Neural progenitor cell (in vitro differentiated cells): ENCODE measurements around the gene INTS4.

Experiments used
- CTCF ChIP-seq: fragments of 200-600 bp; sonication (generic); IDR thresholded peaks from 2 replicates; pipeline ENCODE4 v1.5.1; 2017; ENCODE audit warnings: antibody characterized with exemption, mild to moderate bottlenecking
- EZH2 ChIP-seq: fragments of 200-600 bp; sonication (generic); IDR thresholded peaks from 2 replicates; pipeline ENCODE4 v1.6.1; 2017; ENCODE audit warnings: antibody characterized with exemption, mild to moderate bottlenecking, moderate library complexity
- EZH2phosphoT487 ChIP-seq: fragments of 200-600 bp; sonication (generic); IDR thresholded peaks from 2 replicates; pipeline ENCODE4 v1.6.1; 2017; ENCODE audit warnings: antibody characterized with exemption

DNA sequence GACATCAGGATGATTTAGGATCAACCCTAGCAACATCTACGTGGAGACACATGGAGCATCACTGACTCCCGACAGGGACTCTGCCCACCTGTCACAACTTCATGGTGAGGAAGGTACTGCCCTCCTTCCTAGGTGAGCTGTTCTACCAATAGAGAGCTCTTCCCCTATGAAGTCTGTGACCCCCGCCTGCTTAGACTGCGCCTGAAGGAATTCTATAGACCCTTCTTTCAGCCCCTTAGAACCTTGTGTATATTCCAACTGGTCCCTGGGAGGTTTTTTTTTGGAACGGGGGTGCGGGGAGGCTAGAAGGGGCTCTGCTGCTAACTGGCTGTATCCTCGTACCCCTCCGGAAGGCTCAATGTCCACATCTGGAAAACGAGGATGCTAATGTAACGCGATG is 566 bp downstream of the INTS4 start:
- no peak for TF ChIP-seq CTCF
- no peak for TF ChIP-seq EZH2
- TF ChIP-seq EZH2phosphoT487, result no peak
